ENCODE measurements around the gene IKZF5.

GRCh38 chr10:122981066-122981464, 27.5 kb downstream of the IKZF5 start:
- TF ChIP-seq CTCF (IDR thresholded peaks at IDR 0.05) = no peak; the same call in 1 of the 2 replicates
- TF ChIP-seq CREM (CRISPR knock-in tag; IDR thresholded peaks at IDR 0.05) = no peak
- no peak for TF ChIP-seq E2F1 (CRISPR knock-in tag; IDR thresholded peaks at IDR 0.05)
